ENCODE measurements around the gene SIVA1.

DNA sequence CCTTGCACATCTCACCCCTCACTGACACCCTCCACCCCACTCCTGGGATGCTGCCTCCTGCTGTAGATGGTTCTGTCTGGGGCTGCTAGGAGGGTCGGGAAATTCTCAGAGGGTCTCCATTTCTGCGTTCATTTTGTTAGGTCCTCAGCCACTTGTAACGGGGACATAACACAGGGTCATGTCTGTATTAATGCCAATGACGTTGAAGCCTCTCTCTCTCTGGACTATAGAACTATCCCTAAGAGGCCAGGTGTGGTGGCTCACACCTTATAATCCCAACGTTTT lies 14.6 kb downstream of the SIVA1 start:
- TF ChIP-seq EZH2 (IDR thresholded peaks at IDR 0.05; ENCODE audit: low read depth), result no peak
- TF ChIP-seq, protein P1, sequence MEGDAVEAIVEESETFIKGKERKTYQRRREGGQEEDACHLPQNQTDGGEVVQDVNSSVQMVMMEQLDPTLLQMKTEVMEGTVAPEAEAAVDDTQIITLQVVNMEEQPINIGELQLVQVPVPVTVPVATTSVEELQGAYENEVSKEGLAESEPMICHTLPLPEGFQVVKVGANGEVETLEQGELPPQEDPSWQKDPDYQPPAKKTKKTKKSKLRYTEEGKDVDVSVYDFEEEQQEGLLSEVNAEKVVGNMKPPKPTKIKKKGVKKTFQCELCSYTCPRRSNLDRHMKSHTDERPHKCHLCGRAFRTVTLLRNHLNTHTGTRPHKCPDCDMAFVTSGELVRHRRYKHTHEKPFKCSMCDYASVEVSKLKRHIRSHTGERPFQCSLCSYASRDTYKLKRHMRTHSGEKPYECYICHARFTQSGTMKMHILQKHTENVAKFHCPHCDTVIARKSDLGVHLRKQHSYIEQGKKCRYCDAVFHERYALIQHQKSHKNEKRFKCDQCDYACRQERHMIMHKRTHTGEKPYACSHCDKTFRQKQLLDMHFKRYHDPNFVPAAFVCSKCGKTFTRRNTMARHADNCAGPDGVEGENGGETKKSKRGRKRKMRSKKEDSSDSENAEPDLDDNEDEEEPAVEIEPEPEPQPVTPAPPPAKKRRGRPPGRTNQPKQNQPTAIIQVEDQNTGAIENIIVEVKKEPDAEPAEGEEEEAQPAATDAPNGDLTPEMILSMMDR (conservative IDR thresholded peaks at IDR 0.05), result no peak
